Endodermal cell (in vitro differentiated cells): Measurements from ENCODE around the gene S100A3. TPM values are rescaled to one million over a fixed set of nuclear protein-coding genes. Genes with fewer than 3 reads are reported as not detected.

ENCODE experiments used
- DNase-seq: peaks from one replicate; pipeline ENCODE4 v3.0.0-alpha.2; 2017
- H3K27ac ChIP-seq: 2 replicates; pipeline ENCODE4 v1.5.1; 2013; ENCODE audit warnings: mild to moderate bottlenecking, low read depth, low read length, moderate library complexity
- H3K27me3 ChIP-seq: 2 replicates; pipeline ENCODE4 v1.6.1; 2013; ENCODE audit warnings: mild to moderate bottlenecking, low read length, moderate library complexity; ENCODE audit not compliant: insufficient read depth, control insufficient read depth, poor library complexity, severe bottlenecking
- H3K36me3 ChIP-seq: 2 replicates; pipeline ENCODE4 v1.7.0; 2013; ENCODE audit warnings: mild to moderate bottlenecking, low read length, moderate library complexity; ENCODE audit not compliant: control insufficient read depth, insufficient read depth
- H3K4me1 ChIP-seq: one replicate; pipeline ENCODE4 v1.7.0; 2013; ENCODE audit warnings: low read length; ENCODE audit not compliant: control insufficient read depth, insufficient read depth
- H3K4me3 ChIP-seq: 2 replicates; pipeline ENCODE4 v1.5.1; 2013; ENCODE audit warnings: mild to moderate bottlenecking, low read length, moderate library complexity
- H3K9ac ChIP-seq: 2 replicates; pipeline ENCODE4 v1.6.1; 2013; ENCODE audit warnings: mild to moderate bottlenecking, low read length, moderate library complexity; ENCODE audit not compliant: poor library complexity, severe bottlenecking; ENCODE audit errors: extremely low read depth
- H3K9me3 ChIP-seq: 2 replicates; pipeline ENCODE4 v1.6.1; 2013; ENCODE audit warnings: mild to moderate bottlenecking, low read length, moderate library complexity; ENCODE audit not compliant: control insufficient read depth
- H3K27ac Mint-ChIP-seq: 2 replicates; pipeline ENCODE4 v1.8.0; 2020; ENCODE audit warnings: mixed read lengths
- H3K27me3 Mint-ChIP-seq: 2 replicates; pipeline ENCODE4 v1.8.0; 2021; ENCODE audit warnings: mild to moderate bottlenecking, mixed read lengths; ENCODE audit not compliant: insufficient read depth
- H3K36me3 Mint-ChIP-seq: 2 replicates; pipeline ENCODE4 v1.8.0; 2020; ENCODE audit warnings: low read depth, mixed read lengths
- H3K4me1 Mint-ChIP-seq: 2 replicates; pipeline ENCODE4 v1.8.0; 2020; ENCODE audit warnings: mixed read lengths
- H3K4me3 Mint-ChIP-seq: 2 replicates; pipeline ENCODE4 v1.8.0; 2020; ENCODE audit warnings: mild to moderate bottlenecking, moderate library complexity, mixed read lengths
- H3K9me3 Mint-ChIP-seq: 2 replicates; pipeline ENCODE4 v1.8.0; 2020; ENCODE audit warnings: mild to moderate bottlenecking, mixed read lengths
- CTCF ChIP-seq: fragments of 200-600 bp; sonication (generic); conservative IDR thresholded peaks from 2 replicates; pipeline ENCODE4 v1.5.0; 2021; ENCODE audit warnings: antibody characterized with exemption, mild to moderate bottlenecking
- WGBS, 2 experiments: methylation state at CpG; one replicate each; pipeline versions ENCODE4 v1.1.5 to v1.1.7; 2013; ENCODE audit warnings: missing lambda C conversion rate in 2 of 2, mixed read lengths in 1 of 2; ENCODE audit not compliant: insufficient coverage in 1 of 2, insufficient read length in 1 of 2; 5-methylcytosine and 5-hydroxymethylcytosine counted together
- total RNA-seq, 2 donors: library from RNA; stranded (reverse); fragmentation: NEBNext Ultra II Directional in 1 of 2; extraction: Animal tissue kit (Norgen Biotek cat#: 25700) in 1 of 2; gene quantifications; 2 replicates in 1 of 2; 3 replicates in 1 of 2; pipeline ENCODE4 v1.2.1, GENCODE V29; 2021

Gene S100A3
- total RNA-seq, 2 donors from 2014 or later: not detected

DNA sequence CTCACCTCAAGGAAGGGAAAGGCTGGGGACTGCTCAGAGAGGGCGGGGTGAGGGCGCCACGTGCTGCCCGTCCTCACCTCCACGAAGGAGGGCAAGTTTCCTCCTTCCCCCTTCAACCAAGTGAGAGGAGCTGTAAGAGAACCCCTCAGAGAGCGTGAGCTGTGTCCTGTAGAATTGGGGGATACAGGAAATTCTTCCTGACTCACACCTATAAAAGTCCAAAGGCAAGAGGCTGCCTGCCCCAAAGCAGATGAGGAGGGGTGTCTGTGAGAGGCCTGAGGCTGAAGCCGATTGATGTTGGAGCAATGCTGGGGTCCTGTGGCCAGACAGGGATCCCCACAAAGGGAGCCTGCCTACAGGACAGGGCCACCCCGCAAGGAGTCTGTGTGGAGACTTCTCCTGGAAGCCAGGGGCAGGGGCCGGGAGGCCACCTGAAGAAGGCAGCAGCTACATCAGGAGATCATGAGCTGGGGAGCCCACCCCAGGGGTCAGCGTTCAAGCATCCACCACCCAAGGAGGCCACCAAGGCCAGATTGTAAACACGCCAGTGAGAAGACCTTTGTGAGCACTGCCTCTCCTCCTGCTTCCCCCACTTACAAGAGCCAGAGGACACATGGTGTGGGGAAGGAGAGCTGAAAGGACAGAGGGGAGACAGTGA, 41.0 kb downstream of the S100A3 start:
- H3K9me3 Mint-ChIP-seq: no peaks in the 10 kb centered on the region
- DNase-seq: no peak
- no peak for TF ChIP-seq CTCF
- H3K36me3 ChIP-seq: no peaks in the 10 kb centered on the region
- no peak overlapping the region for H3K4me3 Mint-ChIP-seq
- no peaks in the 10 kb centered on the region for H3K9me3 ChIP-seq
- H3K27me3 ChIP-seq: peaks cover 11% of the 10 kb centered on the region
- no peaks in the 10 kb centered on the region for H3K4me1 Mint-ChIP-seq
- no peak overlapping the region for H3K4me3 ChIP-seq
- H3K27ac Mint-ChIP-seq: no peak overlapping the region
- H3K9ac ChIP-seq: no peak overlapping the region
- no peak overlapping the region for H3K27ac ChIP-seq
- no peaks in the 10 kb centered on the region for H3K4me1 ChIP-seq
- peaks cover 39% of the 10 kb centered on the region for H3K27me3 Mint-ChIP-seq
- 86 to 89% methylated on average over 2 to 10 of the region's 11 CpGs for WGBS, 2 experiments
- H3K36me3 Mint-ChIP-seq: no peaks in the 10 kb centered on the region

DNA sequence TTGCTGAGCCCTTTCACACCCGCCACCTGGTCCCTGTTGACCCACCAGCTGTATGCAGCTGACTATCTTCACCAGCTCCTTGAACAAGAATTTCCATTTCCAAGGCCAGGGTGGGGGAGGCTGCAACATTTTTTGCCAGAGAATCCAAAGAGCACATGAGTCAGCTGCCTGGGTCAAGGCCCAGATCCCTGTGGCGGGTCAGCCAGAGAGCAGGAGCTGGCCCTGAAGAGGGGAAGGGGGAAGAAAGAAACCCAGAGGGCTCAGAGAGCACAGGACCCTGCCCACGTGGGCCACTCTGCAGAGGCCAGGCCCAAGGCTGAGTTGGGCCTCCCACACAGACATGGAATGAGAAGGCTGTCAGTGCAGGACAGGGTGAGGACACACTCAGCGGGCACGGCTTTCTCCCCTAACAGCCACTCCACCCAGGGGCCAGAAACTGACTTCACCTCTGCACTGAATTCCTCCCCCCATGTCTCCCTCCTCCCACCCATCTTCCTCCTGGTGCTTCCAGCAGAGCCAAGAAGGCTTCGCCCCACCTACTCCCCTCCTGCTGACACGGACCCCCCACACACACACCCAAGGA, 42.1 kb downstream of the S100A3 start:
- Histone ChIP-seq H3K27me3 (peaks cover 5% of the 10 kb centered on the region), H3K4me1 (no peaks in the 10 kb centered on the region), H3K4me3 (no peak overlapping the region), H3K36me3 (no peaks in the 10 kb centered on the region), H3K9ac (no peak overlapping the region), H3K27ac (no peak overlapping the region), H3K9me3 (no peaks in the 10 kb centered on the region)
- H3K27ac Mint-ChIP-seq: no peak overlapping the region
- WGBS, 2 experiments: 74 to 100% methylated on average over 1 to 7 of the region's 7 CpGs
- no peak for TF ChIP-seq CTCF
- no peaks in the 10 kb centered on the region for H3K36me3 Mint-ChIP-seq
- H3K27me3 Mint-ChIP-seq: peaks cover 30% of the 10 kb centered on the region
- DNase-seq: no peak
- no peak overlapping the region for H3K4me3 Mint-ChIP-seq
- H3K9me3 Mint-ChIP-seq: no peaks in the 10 kb centered on the region
- H3K4me1 Mint-ChIP-seq: no peaks in the 10 kb centered on the region

DNA sequence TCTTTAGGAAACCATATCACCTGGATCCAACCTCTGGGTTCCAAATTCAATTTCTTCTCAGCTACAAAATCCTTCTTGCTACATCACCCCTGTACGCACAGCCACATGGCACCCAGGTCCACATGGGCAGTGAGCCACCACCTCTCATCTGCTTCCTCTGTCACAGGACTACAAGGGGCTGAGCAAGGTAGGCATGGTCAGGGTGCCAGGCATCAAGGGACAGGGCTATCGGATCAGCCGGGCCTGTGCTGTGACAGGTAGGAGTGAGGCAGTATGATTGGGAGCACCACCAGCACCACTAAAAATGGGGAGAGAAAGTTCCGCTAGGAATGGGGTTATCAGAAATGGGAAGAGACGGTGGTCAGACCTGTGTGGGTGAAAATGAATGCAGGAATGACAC, 42.7 kb downstream of the S100A3 start:
- no peak overlapping the region for H3K9ac ChIP-seq
- Mint-ChIP-seq H3K27ac (no peak overlapping the region), H3K4me1 (no peaks in the 10 kb centered on the region), H3K27me3 (peaks cover 25% of the 10 kb centered on the region), H3K36me3 (no peaks in the 10 kb centered on the region), H3K9me3 (no peaks in the 10 kb centered on the region), H3K4me3 (no peak overlapping the region)
- H3K9me3 ChIP-seq: no peaks in the 10 kb centered on the region
- H3K4me3 ChIP-seq: no peak overlapping the region
- TF ChIP-seq CTCF: no peak
- H3K4me1 ChIP-seq: no peaks in the 10 kb centered on the region
- no peaks in the 10 kb centered on the region for H3K27me3 ChIP-seq
- DNase-seq: no peak
- no peak overlapping the region for H3K27ac ChIP-seq
- no peaks in the 10 kb centered on the region for H3K36me3 ChIP-seq
- 93 to 94% methylated on average over 3 to 5 of the region's 5 CpGs for WGBS, 2 experiments
